GM11168 (cell line): ENCODE results near the gene TPK1.

Source experiments
- in situ Hi-C: fragments of 300-500 bp; cut with MboI; formaldehyde crosslinking; loops from one replicate; pipeline ENCODE4 v1.12.0; 2022; ENCODE audit warnings: low sequenced_read_pairs; ENCODE audit not compliant: unreplicated experiment

Gene TPK1

GRCh38 chr7:144548556-144548955, 287.3 kb downstream of the TPK1 start:
- in situ Hi-C loops = no loop called here

DNA sequence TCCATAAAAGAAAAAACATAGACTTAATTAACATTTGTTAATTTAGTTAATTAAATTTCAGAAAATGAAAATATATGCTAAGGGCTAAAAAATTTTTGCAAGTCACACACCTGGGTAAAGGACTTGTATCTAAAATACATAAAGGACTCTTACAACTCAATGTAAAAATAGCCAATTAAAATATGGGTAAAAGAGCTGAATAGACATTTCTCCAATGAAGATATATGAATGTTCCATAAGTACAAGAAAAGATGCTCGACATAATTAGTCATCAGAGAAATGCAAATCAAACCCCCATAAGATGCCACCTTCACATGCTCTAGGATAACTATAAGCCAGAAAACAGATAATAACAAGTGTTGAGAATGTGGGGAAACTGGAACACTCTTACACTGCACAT, 288.0 kb downstream of the TPK1 start:
- in situ Hi-C loops = no loop called here

- in situ Hi-C loops = no loop called here
Observed at GRCh38 chr7:144546782-144547181, 289.1 kb downstream of the TPK1 start.

GRCh38 chr7:144545330-144545729, 290.5 kb downstream of the TPK1 start:
- in situ Hi-C loops = no loop called here

DNA sequence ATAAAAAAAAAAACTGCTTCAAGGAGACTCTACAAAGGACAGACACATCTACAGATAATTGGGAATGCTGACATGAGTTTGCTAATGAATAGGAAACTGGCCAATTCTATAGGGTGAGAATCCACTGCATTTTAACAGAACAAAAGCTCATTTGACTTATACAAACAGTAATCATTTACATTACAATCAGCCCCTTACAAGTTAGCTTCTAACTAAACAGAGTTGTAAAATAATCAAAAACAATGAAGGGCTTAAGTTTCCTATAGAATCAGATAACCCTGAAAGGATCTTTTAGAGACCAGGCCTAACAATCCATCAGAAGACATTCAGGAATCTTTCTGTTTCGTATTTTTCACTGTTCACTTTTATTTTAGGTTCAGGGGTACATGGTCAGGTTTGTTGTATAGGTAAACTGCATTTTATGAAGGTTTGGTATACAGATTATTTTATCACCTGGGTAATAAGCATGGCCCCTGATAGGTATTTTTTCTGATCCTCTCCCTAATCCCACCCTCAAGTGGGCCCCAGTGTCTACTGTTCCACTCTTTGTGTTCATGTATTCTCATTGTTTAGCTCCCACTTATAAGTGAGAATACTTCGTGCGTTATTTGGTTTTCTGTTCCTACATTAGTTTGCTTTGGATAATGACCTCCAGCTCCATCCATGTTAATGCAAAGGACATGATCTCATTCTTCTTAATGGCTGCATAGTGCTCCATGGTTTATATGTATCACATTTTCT, 301.0 kb downstream of the TPK1 start:
- in situ Hi-C loops = no loop called here

GRCh38 chr7:144534196-144534595, 301.7 kb downstream of the TPK1 start:
- in situ Hi-C loops = no loop called here

DNA sequence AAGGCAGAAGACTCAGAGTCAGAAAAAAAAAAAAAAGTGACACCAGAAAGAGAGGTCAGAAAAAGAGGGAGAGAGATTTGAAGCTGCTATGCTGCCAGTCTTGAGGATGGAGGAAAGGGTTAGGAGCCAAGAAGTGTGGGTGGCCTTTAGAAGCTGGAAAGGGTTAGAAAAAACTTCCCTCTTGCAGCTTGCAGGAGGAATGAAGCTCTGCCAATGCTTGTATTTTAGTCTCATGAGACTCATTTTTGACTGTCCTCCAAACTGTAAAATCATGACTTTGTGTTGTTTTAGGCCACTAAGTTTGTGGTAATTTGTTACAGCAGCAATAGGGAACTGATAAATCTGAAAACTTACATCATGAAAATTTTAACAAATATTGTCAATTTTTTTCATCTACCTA, 304.7 kb downstream of the TPK1 start:
- in situ Hi-C loops = no loop called here

DNA sequence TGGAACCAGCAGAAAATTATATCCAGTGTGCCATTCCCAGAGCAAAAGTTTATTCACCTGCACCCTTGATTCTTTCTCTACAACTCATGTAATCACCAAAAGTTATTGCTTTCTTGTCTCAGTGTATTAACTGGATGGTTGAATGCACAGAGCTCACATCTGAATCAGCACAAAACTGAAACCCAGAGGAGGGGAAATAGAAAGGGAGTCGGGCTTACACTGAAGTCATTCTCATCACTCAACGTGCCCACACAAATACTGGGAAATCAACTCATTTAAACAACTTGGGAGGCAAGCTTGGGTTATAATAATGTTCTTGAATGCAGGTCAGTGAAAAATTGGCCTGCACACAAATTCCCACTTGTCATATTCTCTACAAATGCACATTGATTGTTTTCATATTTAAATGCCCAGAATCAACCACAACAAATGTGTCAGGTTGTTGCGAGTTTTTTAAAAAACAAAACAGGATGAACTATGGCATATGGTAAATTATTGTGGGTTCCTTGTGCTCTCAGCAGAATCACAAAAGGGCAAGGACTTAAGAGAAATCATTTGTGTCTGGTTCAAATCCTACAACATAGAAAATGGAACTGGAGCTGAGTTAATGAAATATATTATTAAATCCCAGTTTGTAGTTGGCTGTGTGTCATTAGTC, 306.5 kb downstream of the TPK1 start:
- in situ Hi-C loops = no loop called here

- in situ Hi-C loops = no loop called here
Observed at GRCh38 chr7:144528536-144529045, 307.3 kb downstream of the TPK1 start.

DNA sequence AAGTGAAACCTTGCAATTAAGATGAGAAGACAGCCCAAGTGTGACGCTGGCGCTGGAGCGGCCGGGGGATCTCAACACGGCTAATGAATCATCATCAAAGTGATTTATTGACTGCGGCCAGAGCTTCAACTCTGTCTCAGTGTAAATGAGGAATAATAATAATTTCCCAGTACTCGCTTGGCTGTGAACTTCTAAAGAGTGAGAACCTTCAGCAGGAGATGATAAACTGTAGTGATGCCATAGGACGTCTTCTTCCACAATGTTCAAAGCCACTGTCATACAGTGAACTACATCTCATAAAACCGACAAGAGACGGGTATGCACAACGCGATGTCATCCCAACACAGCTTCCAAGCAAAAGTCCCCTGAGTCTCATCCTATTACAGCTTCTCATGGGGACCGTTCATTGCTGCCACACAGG, 308.8 kb downstream of the TPK1 start:
- in situ Hi-C loops = no loop called here

DNA sequence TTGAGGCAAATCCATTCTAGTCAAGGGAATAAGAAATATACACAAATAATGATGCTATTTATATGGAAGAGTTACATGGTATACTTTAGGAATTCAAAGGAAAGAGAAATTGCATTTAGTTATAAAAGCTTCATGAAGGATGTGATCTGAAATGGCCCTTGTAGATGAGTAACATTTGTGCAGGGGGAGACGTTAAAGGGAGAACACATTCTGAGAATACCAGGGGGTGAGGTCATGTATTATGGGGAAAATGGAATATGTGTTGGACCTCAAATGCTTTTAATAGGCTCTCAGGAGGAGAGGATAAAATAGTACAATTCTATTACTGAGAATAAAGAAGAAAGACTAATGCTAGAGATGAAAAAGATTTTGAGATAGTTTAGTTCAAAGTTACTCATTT, 309.9 kb downstream of the TPK1 start:
- in situ Hi-C loops = no loop called here

GRCh38 chr7:144524271-144524670, 311.6 kb downstream of the TPK1 start:
- in situ Hi-C loops = no loop called here

GRCh38 chr7:144523621-144524020, 312.2 kb downstream of the TPK1 start:
- in situ Hi-C loops = no loop called here

GRCh38 chr7:144519925-144520324, 315.9 kb downstream of the TPK1 start:
- in situ Hi-C loops = no loop called here

- in situ Hi-C loops = no loop called here
Observed at GRCh38 chr7:144518360-144518759, 317.5 kb downstream of the TPK1 start.

DNA sequence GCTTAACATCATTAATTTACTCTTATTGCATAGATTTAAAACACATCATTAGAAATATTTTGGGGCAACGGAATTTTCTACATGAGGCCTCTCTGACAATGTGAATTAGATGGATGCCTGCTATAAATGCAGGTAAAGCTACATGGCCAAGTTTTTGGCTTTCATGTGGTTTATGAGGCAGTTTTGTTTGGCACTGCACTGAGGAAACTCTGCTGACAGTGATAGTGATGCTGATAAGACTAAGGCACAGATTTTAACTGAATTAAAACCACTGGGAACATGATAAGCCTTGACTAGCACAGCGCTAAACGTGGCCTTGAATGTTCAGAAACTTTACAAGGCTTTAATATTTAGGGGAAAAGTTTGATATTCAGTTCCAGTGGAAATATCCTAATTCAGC, 318.1 kb downstream of the TPK1 start:
- in situ Hi-C loops = no loop called here

DNA sequence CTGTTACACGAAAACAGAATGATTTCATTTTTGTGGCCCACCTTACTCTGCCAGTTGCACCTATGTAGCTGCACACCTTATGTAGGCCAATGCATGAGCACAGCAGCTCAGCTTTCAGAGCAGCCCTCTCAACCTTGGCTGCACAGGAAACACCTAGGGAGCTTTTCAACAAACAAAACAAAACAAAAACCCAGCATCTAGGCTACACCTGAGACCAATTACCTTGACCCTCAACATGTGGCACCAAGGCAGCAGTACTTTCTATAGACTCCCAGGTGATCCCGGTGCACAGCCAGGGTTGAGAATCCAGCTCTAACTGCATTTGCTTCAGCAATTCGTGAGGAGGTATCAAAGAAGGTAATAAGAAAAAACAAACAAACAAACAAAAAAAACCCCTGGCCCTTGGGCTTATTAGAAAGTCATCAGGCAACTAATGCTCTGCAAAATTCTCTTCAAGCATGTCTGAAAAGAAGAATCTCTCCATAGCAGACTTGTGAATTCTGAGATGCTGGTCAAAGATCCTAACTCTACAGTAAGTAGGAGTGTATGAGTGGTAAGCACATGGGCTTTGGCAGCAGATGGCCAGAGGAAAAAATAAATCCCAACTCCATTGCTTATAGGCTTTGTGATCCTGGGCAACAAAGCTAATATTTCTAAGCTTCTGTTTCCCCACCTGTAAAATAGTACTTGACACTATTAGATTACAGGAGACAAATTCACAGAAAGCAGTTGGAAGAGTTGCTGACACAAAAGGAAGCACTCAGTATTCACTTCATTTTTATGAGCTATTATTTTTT, 318.9 kb downstream of the TPK1 start:
- in situ Hi-C loops = no loop called here

GRCh38 chr7:144513334-144513733, 322.5 kb downstream of the TPK1 start:
- in situ Hi-C loops = no loop called here

GRCh38 chr7:144510621-144511020, 325.2 kb downstream of the TPK1 start:
- in situ Hi-C loops = no loop called here

DNA sequence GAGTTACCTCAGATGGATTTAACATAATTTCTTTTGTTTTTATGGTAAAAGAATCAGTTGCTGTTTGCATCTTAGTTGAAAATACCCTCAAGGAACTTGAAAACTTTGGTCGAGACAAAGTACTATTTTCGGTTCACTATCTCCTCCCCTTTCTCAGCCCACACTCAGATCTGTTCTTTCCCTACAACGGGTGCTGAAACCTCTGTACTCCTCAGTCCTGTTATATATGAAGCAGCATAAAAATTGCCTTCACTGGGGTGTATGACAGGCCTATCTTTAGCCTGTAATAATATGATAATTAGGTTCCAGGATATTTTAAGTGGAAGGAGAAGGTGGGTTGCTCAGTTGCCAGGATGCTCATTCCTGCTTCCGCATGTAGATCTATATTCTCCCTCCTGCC, 327.2 kb downstream of the TPK1 start:
- in situ Hi-C loops = no loop called here

- in situ Hi-C loops = no loop called here
Observed at GRCh38 chr7:144503215-144503614, 332.6 kb downstream of the TPK1 start.
